Measurements from ENCODE around the gene INSIG1.

DNA sequence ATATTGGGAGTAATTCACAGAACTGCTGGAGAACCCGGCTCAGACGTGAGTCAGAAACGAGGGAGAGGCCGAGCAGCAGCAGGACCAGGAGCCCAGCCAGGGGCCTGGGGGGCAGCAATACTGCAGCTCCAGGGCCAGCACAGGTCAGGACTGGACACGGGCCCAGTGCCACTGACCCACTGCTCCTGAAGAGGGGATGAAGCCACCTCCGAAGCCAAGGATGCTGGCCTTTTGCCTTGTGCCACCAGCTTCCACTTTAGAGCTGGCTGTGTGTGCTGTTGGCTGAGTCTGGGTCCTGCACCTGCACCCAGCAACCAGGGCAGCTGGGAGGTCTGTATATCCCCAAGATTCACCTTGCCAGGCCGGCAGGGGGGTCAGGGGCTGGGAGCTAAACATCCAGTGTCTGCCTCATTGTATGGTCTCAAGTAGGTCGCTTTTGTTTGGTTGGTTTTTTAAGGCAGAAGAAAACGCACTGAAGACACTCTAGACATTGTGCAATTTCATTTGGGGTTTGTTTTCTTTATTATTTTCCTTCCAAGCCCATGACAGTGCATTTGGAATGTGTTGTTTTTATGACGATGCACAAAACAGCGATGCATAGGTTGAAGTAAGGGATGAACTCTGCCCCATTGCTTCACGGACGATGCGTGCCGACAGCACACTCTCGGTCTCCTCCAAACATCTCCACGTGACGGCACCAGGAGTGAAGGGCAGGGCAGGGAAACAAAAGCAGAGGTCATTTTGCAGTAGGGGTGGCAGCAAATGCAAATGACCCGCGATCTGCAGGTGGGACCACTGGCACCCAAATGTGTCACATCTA, 27.7 kb upstream of the INSIG1 start:
- TF ChIP-seq EZH2 (IDR thresholded peaks at IDR 0.05; ENCODE audit: insufficient read depth, poor library complexity, severe bottlenecking) (no peak), EZH2phosphoT487 (IDR thresholded peaks at IDR 0.05; ENCODE audit: insufficient read depth, low read depth) (no peak)
